ENCODE results near the gene PHF5A. TPM values are rescaled to one million over a fixed set of nuclear protein-coding genes. Genes with fewer than 3 reads are reported as not detected.

The PHF5A gene, protein sequence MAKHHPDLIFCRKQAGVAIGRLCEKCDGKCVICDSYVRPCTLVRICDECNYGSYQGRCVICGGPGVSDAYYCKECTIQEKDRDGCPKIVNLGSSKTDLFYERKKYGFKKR
- 29.1 TPM for total RNA-seq

GRCh38 chr22:41468381-41469217, at the start of gene PHF5A, which contains the start of gene ACO2:
PHF5A (minus strand) TSS chr22:41468692; CDS start chr22:41468653, 39 bp downstream.
ACO2 (plus strand) TSS chr22:41469117; CDS start chr22:41469147, 30 bp downstream.
- peak; percentile 98 for DNase-seq (ENCODE audit: low spot score)

- DNase-seq (ENCODE audit: low spot score) = no peak
These were observed 49.5 kb upstream of the PHF5A start for GRCh38 chr22:41518048-41518347.

DNA sequence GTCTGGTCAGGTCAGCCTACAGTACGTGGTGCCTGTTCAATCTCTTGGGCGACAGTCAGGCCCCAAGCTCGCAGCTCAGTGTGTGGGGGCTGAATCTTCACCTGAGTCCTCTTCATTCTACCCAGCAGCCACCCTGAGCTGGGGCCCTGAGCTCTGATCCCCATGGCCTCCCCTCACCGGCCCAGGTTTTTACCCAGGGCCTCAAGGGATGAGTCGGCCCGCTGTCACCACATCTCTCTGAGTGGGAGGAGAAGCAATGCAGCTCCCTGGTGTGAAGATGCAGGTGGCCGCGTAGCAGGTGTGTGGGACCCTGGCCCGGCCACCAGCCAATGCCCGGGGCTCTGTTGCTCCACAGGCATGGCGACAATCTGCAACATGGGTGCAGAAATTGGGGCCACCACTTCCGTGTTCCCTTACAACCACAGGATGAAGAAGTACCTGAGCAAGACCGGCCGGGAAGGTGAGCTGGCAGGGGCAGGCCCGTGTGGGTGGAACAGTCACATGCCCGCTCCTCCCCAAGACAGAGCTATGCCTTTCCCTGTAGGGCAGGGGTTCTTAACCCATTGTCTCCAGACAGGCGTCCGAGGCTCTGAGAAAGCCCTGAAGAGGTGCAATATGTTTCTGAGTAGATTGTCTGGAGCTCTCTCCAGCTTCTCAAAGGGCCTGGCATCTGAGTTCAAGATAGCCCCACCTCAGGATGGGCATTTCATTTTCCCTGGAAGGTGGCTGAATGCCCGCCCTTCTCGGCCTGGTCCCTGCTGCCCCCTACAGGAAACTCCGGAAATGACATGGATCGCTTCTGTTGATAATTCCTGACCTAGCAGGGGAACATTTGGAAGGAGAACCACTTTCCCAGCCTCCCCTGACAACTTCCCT, 48.9 kb upstream of the PHF5A start:
- DNase-seq (ENCODE audit: low spot score) = peak; percentile 84

DNA sequence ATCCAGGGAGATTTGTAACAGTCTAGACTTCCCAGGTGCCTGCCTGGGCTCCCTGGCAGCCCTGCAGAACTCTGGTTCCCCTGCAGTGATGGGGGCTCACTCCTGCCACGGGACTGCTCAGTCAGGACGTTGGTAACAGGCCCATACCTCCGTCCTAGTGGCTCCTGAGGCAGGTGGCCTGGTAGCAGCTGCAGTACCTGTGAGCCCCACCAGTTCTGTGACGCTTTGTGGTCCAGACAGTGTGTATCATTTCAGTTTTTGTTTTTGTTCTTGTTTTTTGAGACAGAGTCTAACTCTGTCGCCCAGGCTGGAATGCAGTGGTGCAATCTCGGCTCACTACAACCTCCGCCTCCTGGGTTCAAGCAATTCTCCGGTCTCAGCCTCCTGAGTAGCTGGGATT, 48.0 kb upstream of the PHF5A start:
- no peak for DNase-seq (ENCODE audit: low spot score)

- no peak for DNase-seq (ENCODE audit: low spot score)
These were observed 44.9 kb upstream of the PHF5A start for GRCh38 chr22:41513391-41513790.

GRCh38 chr22:41512421-41513194, 44.1 kb upstream of the PHF5A start:
- DNase-seq (ENCODE audit: low spot score) = peak; percentile 59

DNA sequence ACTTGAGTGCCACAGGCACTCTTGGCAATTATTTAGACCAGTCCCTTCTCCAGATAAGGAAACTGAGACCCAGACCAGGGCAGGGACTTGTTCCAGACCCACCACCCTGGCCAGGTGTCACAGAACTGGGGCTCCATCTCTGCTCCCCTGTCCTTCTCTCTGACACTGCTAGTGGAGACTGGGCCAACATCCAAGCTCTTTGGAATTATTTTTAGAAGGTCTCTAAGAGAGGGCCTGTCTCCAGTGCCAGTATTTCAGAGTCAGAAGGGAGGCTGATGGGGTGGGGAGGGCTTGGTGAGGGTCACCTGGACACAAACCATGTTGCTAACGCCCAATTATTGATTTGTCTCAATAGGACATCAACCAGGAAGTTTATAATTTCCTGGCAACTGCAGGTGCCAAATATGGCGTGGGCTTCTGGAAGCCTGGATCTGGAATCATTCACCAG, 43.1 kb upstream of the PHF5A start:
- peak; percentile 56 for DNase-seq (ENCODE audit: low spot score)

DNA sequence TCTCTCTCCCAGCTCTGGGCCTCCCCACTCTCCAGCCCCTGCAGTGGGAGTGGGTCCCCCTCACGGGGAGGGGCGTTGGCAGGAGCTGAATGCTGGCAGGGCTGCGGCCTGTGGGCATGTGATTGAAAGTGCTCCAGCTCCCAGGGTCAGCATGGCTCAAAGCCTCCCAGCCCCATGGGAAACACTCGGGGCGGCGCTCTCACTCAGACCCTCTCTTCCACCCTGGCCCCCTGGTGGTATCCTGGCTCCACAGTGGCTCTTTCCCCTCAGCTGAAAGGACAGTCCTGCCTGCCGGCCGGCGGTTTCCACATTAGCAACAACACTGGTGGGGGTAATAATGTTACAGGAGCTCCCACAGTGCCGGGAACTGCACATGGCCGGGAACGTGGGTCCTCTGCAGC, 40.3 kb upstream of the PHF5A start:
- no peak for DNase-seq (ENCODE audit: low spot score)

DNA sequence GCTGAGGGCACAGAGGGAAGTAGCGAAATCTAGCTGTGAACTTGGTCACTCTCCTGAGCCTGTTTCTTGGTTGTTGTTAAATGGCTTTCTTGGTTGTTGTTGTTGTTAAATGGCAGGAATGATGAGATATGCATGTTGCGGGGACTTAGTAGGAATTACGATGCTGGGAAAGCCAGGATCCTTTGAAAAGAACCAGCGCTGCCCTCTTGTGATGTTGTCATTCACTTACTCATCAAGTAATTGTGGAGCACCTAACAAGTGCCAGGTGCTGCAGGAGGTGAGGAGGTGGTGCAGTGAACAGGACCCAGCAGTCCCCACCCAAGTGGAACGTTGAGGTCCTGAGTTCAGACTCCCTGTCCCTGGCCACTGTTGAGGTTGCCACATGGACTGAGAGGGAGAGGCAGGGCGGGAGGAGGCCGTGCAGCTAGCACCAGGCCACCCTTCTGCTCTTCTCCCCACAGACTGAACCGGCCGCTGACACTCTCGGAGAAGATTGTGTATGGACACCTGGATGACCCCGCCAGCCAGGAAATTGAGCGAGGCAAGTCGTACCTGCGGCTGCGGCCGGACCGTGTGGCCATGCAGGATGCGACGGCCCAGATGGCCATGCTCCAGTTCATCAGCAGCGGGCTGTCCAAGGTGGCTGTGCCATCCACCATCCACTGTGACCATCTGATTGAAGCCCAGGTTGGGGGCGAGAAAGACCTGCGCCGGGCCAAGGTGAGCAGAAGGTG, 39.0 kb upstream of the PHF5A start:
- no peak for DNase-seq (ENCODE audit: low spot score)

DNA sequence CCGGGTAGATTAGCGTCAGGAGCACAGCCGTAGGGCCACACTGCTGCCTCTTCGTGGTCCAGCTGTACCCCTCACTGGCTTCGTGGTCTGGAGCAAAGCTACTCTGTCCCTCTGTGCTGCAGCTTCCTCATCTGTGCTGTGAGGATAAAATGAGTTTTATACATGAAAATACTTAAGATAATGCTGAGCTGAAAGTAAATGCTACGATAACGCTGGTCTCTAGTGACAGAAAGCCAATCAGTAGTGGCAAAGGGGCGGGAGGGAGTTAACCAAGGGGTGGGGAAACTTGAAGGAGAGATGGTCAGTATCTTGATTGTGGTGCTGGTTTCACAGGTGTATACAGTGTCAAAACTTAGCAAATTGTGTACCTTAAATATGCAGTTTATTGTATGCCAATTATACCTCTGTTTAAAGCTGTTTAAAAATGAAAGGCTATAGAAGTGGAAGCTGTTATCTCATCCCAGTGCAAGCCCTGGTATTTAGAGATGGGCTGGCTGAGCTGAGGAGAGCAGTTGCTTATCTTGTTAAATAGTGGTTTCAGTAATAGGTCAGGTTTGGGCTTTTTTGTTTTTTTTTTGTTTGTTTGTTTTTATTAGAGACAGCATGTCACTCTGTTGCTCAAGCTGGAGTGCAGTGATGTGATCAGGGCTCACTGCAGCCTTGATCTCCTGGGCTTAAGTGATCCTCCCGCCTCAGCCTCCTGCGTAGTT, 37.2 kb upstream of the PHF5A start:
- no peak for DNase-seq (ENCODE audit: low spot score)

- DNase-seq (ENCODE audit: low spot score) = no peak
These were observed 36.3 kb upstream of the PHF5A start for GRCh38 chr22:41504816-41505215.

DNA sequence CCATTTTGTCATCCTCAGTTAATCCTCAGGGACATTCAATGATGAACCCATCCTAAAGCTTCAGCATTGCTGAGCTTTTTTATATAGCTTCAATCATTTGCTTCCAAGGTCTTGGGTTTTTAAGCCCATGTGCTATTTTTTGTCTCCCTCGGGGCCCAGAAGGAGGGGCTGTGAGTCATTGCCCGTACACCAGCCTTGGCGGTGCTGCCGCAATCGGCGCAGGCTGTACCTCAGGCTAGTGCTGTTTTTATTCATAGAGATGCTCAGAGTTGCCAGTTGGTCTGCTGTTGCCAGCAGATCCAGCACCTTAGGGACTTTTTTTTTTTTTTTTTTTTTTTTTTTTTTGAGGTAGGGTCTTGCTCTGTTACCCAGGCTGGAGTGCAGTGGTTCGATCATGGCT, 35.9 kb upstream of the PHF5A start:
- no peak for DNase-seq (ENCODE audit: low spot score)

DNA sequence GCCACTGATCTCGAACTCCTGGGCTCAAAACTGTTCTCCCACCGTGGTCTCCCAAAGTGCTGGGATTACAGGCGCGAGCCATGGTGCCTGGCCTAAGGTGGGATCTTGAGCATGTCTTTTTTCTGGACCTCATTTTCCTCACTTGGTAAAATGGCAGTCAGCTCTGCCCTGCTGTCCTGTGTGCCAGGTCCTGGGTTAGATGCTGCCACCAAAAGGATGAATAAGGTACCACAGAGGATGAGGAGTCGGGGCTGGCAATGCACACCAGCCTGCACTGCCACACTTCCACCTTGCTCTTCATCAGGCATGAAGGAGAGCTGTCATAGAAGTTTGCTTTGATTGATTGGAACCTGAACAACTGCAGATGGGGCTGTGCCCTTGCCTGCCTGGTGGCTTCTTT, 32.7 kb upstream of the PHF5A start:
- DNase-seq (ENCODE audit: low spot score) = no peak

DNA sequence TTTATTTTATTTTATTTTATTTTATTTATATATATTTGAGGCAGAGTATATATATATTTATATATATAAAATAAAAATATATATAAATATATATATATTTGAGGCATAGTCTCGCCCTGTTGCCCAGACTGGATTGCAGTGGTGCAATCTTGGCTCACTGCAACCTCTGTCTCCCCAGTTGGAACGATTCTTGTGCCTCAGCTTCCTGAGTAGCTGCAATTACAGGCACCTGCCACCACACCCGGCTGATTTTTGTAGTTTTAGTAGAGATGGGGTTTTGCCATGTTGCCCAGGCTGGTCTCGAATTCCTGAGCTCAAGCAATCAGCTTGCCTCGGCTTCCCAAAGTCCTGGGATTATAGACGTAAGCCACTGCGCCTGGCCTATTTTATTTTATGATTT, 31.8 kb upstream of the PHF5A start:
- DNase-seq (ENCODE audit: low spot score) = no peak

GRCh38 chr22:41499624-41500280, 31.3 kb upstream of the PHF5A start:
- DNase-seq (ENCODE audit: low spot score) = peak; percentile 40

- no peak for DNase-seq (ENCODE audit: low spot score)
These were observed 29.9 kb upstream of the PHF5A start for GRCh38 chr22:41498303-41498835.

DNA sequence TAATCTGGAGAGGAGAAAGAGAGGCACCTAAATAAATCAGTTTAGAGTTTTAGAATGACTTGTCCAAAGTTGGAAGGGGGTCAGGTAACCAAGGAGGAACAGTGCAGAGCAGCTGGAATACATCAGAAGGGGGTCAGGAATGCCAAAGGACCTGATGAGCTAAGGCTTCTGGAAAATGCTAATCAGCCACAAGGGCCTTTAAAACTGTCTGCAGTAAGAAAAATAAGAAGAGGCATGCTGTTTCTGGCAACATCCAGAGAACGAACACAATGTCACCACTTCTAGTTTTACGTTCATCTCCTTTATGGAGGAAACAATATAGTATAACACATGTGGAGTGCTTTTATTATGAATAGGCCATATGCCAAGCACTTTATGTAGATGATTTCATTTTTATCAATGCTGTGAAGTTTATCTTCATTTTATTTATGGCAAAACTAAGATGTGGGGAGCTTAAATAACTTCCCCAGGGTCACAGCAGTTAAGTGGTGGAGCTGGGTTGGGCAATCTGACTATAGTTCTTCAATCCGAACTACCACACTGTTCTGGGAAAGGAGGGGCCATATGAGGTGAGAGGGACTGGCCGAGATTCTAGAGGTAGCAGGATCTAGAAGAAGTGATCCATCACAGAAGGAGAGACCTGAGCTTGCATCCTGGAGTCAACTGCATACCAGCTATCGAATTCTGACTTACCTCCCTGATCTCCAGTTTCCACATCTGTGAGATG, 23.0 kb upstream of the PHF5A start:
- no peak for DNase-seq (ENCODE audit: low spot score)

GRCh38 chr22:41488596-41489385, 20.3 kb upstream of the PHF5A start:
- no peak for DNase-seq (ENCODE audit: low spot score)

Measured in mucosa of gallbladder (tissue), 1 donor.